GM18951 (cell line): Measurements from ENCODE around the gene DOK6.

ENCODE experiments used
- POLR2A ChIP-seq: IDR thresholded peaks from 4 replicates; pipeline ENCODE4 v1.6.1; 2011; ENCODE audit warnings: mild to moderate bottlenecking; ENCODE audit not compliant: insufficient read length, insufficient read depth; ENCODE audit errors: extremely low read depth
- in situ Hi-C: fragments of 300-500 bp; cut with MboI; formaldehyde crosslinking; loops from one replicate; pipeline ENCODE4 v1.12.0; 2022; ENCODE audit warnings: low sequenced_read_pairs, mixed read lengths, inconsistent platforms; ENCODE audit not compliant: unreplicated experiment

The DOK6 gene

GRCh38 chr18:69597561-69597960 lies 196.9 kb downstream of the DOK6 start:
- in situ Hi-C loops = no loop called here
- no peak for TF ChIP-seq POLR2A

DNA sequence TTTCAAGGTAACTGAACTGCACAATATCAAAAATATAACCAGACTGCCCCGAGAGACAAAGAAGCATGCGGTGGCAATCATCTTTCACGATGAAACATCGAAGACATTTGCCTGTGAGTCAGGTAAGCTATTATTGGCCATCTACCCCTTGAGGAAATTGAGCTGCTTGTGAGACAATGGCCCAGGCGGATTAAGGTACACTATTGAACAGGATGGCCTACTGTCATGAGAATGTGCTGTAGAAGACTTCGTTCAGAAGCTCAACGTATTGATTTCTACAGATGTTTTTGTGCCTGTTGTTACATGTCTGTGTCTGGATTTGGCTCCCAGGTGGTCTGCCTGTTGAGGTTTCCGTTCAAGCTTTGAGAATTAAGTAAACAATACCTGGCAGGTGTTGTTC lies 198.7 kb downstream of the DOK6 start:
- in situ Hi-C loops = no loop called here
- TF ChIP-seq POLR2A = no peak

DNA sequence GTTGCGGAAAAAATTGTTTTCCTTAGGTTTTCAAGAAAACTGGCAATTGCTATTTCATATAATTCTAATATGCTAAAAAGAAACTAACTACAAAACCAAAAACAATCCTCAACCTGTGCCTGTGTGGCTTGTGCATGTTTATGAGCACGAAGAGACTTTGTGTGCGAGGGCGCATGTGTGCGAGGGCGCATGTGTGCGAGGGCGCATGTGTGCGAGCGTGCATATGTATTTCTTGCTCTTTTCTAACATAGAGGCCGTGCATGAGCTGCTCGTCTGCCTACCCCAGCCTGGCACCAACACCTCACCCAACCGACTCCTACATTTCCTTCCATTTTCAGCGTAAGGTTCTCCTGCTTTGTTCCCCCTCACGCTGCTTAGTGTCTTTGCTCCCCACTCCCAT lies 211.6 kb downstream of the DOK6 start:
- in situ Hi-C loops = no loop called here
- TF ChIP-seq POLR2A = no peak

DNA sequence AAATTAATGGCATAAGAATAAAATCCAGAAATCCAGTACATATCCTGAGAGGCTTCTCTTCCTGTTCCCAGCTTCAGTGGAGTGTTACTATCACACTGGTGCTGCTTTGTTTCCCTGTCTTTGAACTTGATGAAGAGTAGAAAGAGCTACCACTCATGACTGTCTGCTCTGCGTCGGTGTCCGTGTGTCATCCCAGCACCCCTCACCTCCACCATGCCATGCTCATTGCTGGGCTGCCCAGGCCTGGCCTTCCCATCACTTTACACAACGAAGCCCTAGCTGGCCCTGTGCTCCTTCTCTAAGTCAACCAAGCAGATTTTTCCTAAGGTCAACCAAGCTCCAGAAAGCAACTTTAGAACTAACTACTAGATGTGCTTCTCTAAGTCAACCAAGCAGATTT lies 215.4 kb downstream of the DOK6 start:
- in situ Hi-C loops = no loop called here
- TF ChIP-seq POLR2A = no peak

GRCh38 chr18:69617408-69617807 lies 216.7 kb downstream of the DOK6 start:
- in situ Hi-C loops = no loop called here
- no peak for TF ChIP-seq POLR2A

DNA sequence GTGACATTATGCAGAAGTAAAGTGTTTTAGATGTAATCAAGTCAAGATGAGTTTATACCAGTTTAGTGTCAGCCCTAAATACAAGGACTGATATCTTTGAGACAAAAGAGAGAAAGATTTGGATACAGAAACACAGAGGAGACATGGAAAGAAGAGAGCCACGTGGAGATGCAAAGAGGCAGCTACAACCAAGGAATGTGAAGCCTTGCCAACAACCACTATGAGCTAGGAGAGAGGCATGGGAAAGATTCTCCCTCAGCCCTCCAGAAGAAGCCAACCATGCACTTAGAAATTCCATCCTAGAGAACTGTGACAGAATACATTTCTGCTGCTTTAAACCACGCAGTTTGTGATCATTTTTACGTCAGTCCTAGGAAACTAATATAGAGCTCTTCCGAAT lies 217.2 kb downstream of the DOK6 start:
- TF ChIP-seq POLR2A = no peak
- in situ Hi-C loops = no loop called here

DNA sequence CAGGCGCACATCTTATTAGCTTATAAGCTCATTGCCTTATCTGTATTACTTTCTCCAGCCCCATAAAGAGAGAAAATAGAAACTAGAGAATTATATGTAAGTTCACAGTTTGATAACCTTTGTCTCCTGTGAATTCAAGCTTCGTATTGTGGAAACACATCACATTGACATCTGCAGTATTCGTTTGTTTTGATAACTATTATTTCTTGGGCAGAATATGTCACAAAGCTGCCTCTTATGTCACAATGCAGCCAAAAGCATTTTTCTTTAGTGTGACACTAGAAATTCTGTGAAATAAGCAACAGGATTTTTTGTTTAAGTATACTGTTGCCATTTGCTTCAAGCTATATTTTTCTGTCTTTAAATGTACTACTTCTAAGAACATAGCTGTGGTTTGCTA lies 221.5 kb downstream of the DOK6 start:
- TF ChIP-seq POLR2A = no peak
- in situ Hi-C loops = no loop called here

- in situ Hi-C loops = no loop called here
- no peak for TF ChIP-seq POLR2A
Measured at GRCh38 chr18:69622961-69623360, 222.3 kb downstream of the DOK6 start.

DNA sequence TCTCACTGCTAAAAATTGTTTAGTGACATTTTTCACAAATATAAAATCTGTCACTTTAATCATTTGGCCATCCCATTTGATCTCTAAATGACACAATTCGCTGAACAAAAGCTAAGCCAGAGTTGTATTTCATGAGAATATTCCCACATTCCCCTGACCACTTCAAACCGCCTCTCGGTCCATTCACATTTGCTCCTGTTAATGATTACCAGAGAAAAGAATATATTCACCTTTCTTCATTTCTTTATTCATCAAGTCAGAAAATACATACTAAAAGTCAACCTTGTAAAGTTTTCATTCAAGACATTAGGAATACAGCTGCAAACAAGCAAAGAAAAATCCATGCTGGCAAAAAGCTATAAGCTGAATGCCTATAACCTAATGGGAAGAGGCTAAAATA lies 225.5 kb downstream of the DOK6 start:
- no peak for TF ChIP-seq POLR2A
- in situ Hi-C loops = loop anchor here (25.0 kb wide), 1 partner anchor 461 kb away; no protein-coding TSS in a partner anchor

DNA sequence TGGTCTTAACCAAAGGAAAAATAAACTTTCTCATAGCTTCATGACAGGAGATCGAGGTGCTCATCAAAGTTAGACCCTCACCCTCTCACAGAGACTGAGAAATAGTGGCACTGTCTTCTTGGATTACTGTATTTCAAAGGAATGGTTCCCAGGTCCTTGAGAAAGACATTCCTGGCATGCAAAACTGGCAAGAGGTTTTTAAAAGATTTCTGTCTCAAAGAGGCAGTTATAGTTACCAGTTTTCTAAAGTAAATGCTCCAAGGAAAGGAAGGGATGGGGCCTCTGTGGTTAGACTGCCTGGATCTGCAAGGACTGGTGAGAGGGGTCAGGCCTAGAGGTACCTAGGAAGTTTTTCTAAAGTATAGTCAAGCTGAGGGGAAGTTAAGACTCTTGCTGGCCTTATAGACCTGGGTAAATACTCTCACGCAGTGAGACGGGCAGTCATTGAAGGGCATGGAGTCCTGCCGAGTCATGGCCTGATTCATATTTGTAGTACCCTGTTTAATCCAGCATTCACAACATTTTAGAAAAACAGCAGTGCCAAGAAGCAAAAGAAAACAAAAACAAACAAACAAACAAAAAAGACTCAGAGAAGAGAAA lies 226.1 kb downstream of the DOK6 start:
- in situ Hi-C loops = loop anchor here (25.0 kb wide), 1 partner anchor 461 kb away; no protein-coding TSS in a partner anchor
- TF ChIP-seq POLR2A = no peak

- in situ Hi-C loops = loop anchor here (25.0 kb wide), 1 partner anchor 458 kb away; no protein-coding TSS in a partner anchor
- no peak for TF ChIP-seq POLR2A
Measured at GRCh38 chr18:69628774-69629359, 228.2 kb downstream of the DOK6 start.

DNA sequence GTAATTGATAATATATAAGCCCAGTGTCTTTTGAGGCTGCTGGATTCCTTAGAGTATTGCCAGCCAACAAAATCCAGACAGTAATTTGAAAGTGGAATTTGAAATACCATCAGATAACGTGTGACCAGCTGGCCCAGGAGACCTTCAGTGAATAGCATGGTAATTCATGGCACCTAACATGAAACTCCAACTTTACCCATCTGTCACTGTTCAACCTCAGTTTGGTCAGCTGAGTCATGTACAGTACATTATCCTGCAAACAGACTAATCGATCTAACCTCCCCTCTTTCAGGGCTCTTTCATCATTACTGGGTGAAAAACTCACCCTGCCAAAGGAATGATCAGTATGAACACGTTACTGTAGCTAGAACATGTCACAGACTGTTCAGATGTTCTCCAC lies 230.6 kb downstream of the DOK6 start:
- in situ Hi-C loops = loop anchor here (25.0 kb wide), 1 partner anchor 456 kb away; no protein-coding TSS in a partner anchor
- no peak for TF ChIP-seq POLR2A

DNA sequence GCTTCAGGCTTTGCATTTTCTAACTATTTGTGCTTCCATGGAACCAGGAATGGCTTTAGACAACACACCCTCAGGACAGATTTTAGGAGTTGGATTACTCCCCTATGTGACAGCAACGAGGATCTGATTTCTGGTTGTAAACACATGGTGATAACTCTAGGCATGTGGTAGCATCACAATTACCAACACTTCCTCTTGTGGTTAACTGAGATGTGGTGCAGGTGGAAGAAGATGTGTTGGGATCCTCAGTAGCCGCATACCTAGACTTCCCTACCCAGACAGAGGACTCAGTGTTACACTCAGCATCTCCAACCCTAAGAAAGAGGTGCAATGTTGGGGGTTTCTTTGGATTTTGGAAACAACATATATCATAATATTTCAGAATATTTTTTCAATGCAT lies 234.8 kb downstream of the DOK6 start:
- in situ Hi-C loops = loop anchor here (25.0 kb wide), 1 partner anchor 452 kb away; no protein-coding TSS in a partner anchor
- TF ChIP-seq POLR2A = no peak

- in situ Hi-C loops = loop anchor here (25.0 kb wide), 1 partner anchor 451 kb away; no protein-coding TSS in a partner anchor
- no peak for TF ChIP-seq POLR2A
Measured at GRCh38 chr18:69636529-69637301, 236.0 kb downstream of the DOK6 start.

DNA sequence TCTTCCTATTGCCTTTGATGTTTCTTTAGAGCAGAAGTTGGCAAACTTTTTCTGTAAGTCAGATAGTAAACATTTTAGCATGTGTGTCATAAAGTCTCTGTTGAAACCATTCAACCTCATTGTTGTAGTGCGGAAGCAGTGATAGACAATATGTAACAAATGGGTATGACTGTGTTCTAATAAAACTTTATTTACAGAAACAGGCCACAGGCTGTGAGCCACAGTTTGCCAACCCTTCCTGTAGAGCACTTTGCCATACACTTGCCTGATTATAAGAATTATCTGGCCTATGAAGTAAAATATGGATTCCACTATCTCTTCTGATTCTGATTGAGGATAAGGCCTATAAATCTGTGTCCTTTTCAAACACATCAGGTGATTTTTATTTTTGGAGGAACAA lies 237.4 kb downstream of the DOK6 start:
- in situ Hi-C loops = loop anchor here (25.0 kb wide), 1 partner anchor 449 kb away; no protein-coding TSS in a partner anchor
- no peak for TF ChIP-seq POLR2A
